ENCODE data around the gene ZNF740. TPM values are rescaled to one million over a fixed set of nuclear protein-coding genes. Genes with fewer than 3 reads are reported as not detected.

The ZNF740 gene
- total RNA-seq, 1 experiment from 2014 or later = 65.8 TPM

DNA sequence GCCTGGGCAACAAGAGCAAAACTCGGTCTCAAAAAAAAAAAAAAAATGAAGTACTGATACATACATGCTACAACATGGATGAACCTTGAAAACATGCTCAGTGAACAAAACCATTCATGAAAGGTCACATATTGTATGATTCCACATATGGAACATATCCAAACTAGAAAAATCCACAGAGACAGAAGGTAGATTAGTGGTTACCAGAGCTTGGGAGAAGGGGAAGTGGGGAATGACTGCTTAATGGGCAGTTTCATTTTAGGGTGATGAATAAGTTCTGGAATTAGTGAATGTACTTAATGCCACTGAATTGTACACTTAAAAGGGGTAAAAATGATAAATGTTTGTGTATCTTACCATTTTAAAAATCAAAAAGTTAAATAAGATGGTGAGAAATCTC is 23.8 kb downstream of the ZNF740 start:
- H3K79me2 ChIP-seq (ENCODE audit: low read depth) = no peaks in the 10 kb centered on the region
- intact Hi-C loops (cut with micrococcal nuclease; ENCODE audit: unreplicated experiment) = loop anchor here (10.0 kb wide), 1 partner anchor 140 kb away; no protein-coding TSS in a partner anchor
- no peak overlapping the region for H3K4me2 ChIP-seq
- no peak for TF ChIP-seq EZH2 (IDR thresholded peaks at IDR 0.05; ENCODE audit: low read depth)
- no peak for TF ChIP-seq CTCF (conservative IDR thresholded peaks at IDR 0.05)
- H3K27ac ChIP-seq = no peak overlapping the region
- BruUV-seq (replicated peaks) = no TSS peak
- H3K4me1 ChIP-seq (replicated peaks; ENCODE audit: insufficient read depth) = peaks cover 17% of the 10 kb centered on the region
- 0 out of 2 replicates have a peak, but pooled peaks cover 3% of the 10 kb centered on the region for H3K9me2 ChIP-seq (ENCODE audit: insufficient read depth)
- ChIA-PET POLR2A (ENCODE audit: unreplicated experiment) (interaction anchor here (0.9 kb wide), 1 partner anchor 106 kb away, joined by 6 read pairs; no protein-coding TSS in a partner anchor), CTCF (no interaction called here)
- DNase-seq = no peak
- no peaks in the 10 kb centered on the region for H3K27me3 ChIP-seq (ENCODE audit: insufficient read depth, low read depth)
- peaks cover 36% of the 10 kb centered on the region; the same call in 1 of the 2 replicates for H3F3A ChIP-seq (ENCODE audit: insufficient read depth, low read depth)
- H3K9me3 ChIP-seq (ENCODE audit: insufficient read depth, low read depth) = no peaks in the 10 kb centered on the region
- no peak overlapping the region for H2AFZ ChIP-seq
- H3K4me3 ChIP-seq = no peak overlapping the region
- no peaks in the 10 kb centered on the region for H3K36me3 ChIP-seq (ENCODE audit: low read depth)
- H4K20me1 ChIP-seq (ENCODE audit: insufficient read depth) = no peaks in the 10 kb centered on the region

- H2AFZ ChIP-seq = no peak overlapping the region
- H3K27ac ChIP-seq = peak overlapping the region; percentile 36; the same call in 1 of the 2 replicates
- peak; percentile 59 to 70 for DNase-seq
- no peaks in the 10 kb centered on the region for H4K20me1 ChIP-seq (ENCODE audit: insufficient read depth)
- POLR2A ChIA-PET (ENCODE audit: unreplicated experiment) = interaction anchor here (0.5 kb wide), 1 partner anchor 19 kb away, joined by 3 read pairs; no protein-coding TSS in a partner anchor
- peaks cover 44% of the 10 kb centered on the region; the same call in 1 of the 2 replicates for H3F3A ChIP-seq (ENCODE audit: insufficient read depth, low read depth)
- intact Hi-C loops (cut with micrococcal nuclease; ENCODE audit: unreplicated experiment) = loop anchor here (10.0 kb wide), 1 partner anchor 141 kb away; no protein-coding TSS in a partner anchor
- TF ChIP-seq CTCF (conservative IDR thresholded peaks at IDR 0.05) = no peak
- no peak for TF ChIP-seq EZH2 (IDR thresholded peaks at IDR 0.05; ENCODE audit: low read depth)
- H3K9me2 ChIP-seq (ENCODE audit: insufficient read depth) = 0 out of 2 replicates have a peak, but pooled peaks cover 3% of the 10 kb centered on the region
- H3K4me1 ChIP-seq (replicated peaks; ENCODE audit: insufficient read depth) = peaks cover 17% of the 10 kb centered on the region
- peak overlapping the region; percentile 54 for H3K4me2 ChIP-seq
- CTCF ChIA-PET = no interaction called here
- no peaks in the 10 kb centered on the region for H3K27me3 ChIP-seq (ENCODE audit: insufficient read depth, low read depth)
- 0 out of 2 replicates have a peak, but pooled peaks cover 6% of the 10 kb centered on the region for H3K36me3 ChIP-seq (ENCODE audit: low read depth)
- no peaks in the 10 kb centered on the region for H3K79me2 ChIP-seq (ENCODE audit: low read depth)
- H3K9me3 ChIP-seq (ENCODE audit: insufficient read depth, low read depth) = no peaks in the 10 kb centered on the region
- BruUV-seq (replicated peaks) = no TSS peak
- no peak overlapping the region for H3K4me3 ChIP-seq
Observed at GRCh38 chr12:53205747-53206419, 25.4 kb downstream of the ZNF740 start.

DNA sequence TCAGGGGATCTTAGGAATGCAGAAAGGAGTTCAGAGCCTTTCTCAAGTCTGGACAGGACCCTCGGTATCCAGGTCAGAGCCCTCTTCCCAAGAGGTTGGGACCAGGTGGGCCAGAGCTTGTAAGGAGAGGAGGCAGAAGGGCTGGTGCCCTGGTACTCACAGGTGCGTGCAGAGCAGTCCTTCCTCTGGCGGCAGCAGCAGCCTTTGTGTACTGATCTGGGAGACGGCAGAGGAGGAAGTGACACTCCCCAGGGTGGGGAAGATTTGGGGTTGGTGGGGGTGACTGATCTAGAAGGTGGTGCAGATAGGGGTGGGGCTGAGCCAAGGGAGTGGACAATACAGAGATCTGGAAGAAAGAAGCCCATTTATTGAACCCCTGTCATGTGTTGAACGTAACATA is 26.5 kb downstream of the ZNF740 start, which contains the start of gene ITGB7:
Gene ITGB7, minus strand, starts transcription at position 210 of the 400 bp plus-strand sequence. CDS start 6,808 bp downstream, outside the sequence.
- no peaks in the 10 kb centered on the region for H3K27me3 ChIP-seq (ENCODE audit: insufficient read depth, low read depth)
- intact Hi-C loops (cut with micrococcal nuclease; ENCODE audit: unreplicated experiment) = loop anchor here (10.0 kb wide), 1 partner anchor 142 kb away; no protein-coding TSS in a partner anchor
- H3K36me3 ChIP-seq (ENCODE audit: low read depth) = peaks cover 8% of the 10 kb centered on the region; the same call in 1 of the 2 replicates
- no TSS peak for BruUV-seq (replicated peaks)
- H3K9me3 ChIP-seq (ENCODE audit: insufficient read depth, low read depth) = no peaks in the 10 kb centered on the region
- POLR2A ChIA-PET (ENCODE audit: unreplicated experiment) = interaction anchor here (0.5 to 0.6 kb wide), 2 partner anchors 8 to 1126 kb away, joined by 3 to 6 read pairs; no protein-coding TSS in a partner anchor
- H4K20me1 ChIP-seq (ENCODE audit: insufficient read depth) = no peaks in the 10 kb centered on the region
- no peak for TF ChIP-seq EZH2 (IDR thresholded peaks at IDR 0.05; ENCODE audit: low read depth)
- DNase-seq = no peak
- CTCF ChIA-PET = interaction anchor here (0.5 to 0.6 kb wide), 2 partner anchors 294 to 1013 kb away, joined by 4 to 5 read pairs; partner anchors contain the start of gene TARBP2
- H3K27ac ChIP-seq = peak within 1 kb of the TSS; percentile 36; the same call in 1 of the 2 replicates
- peak within 1 kb of the TSS; percentile 54 for H3K4me2 ChIP-seq
- H3F3A ChIP-seq (ENCODE audit: insufficient read depth, low read depth) = peaks cover 44% of the 10 kb centered on the region; the same call in 1 of the 2 replicates
- 0 out of 2 replicates have a peak, but pooled peaks cover 3% of the 10 kb centered on the region for H3K9me2 ChIP-seq (ENCODE audit: insufficient read depth)
- peaks cover 17% of the 10 kb centered on the region for H3K4me1 ChIP-seq (replicated peaks; ENCODE audit: insufficient read depth)
- no peak within 1 kb of the TSS for H3K4me3 ChIP-seq
- no peak within 1 kb of the TSS for H2AFZ ChIP-seq
- H3K79me2 ChIP-seq (ENCODE audit: low read depth) = no peaks in the 10 kb centered on the region

Data from PC-9 (cell line).